K562 (cell line): ENCODE data around the gene MAGOHB. TPM values are rescaled to one million over a fixed set of nuclear protein-coding genes. Genes with fewer than 3 reads are reported as not detected.

Experiments used
- ATAC-seq: fragments of 200-7000 bp; cut with Tn5 transposase; 3 replicates; pipeline ENCODE4 v1.9.1; 2020; ENCODE audit warnings: moderate library complexity
- BruUV-seq: library from RNA; stranded (reverse); fragments of 400-500 nt; replicated peaks from 2 replicates; lab custom pipeline; 2021; lab: Mats Ljungman, UMichigan
- CTCF ChIA-PET: fragments of 300-600 bp; formaldehyde crosslinking; extraction: SDS; loops from one replicate; lab custom pipeline; 2021; ENCODE audit warnings: low intra/inter-chr PET ratio; lab: Yijun Ruan, JAX
- POLR2A ChIA-PET: fragments of 300-600, 350-650 bp; sonication (Branson Sonifier 250); formaldehyde crosslinking; extraction: SDS; loops from one replicate; lab custom pipeline; 2021; ENCODE audit warnings: antibody characterized with exemption, inconsistent platforms; lab: Yijun Ruan, JAX
- DNase-seq, 4 experiments: peaks; one replicate each; pipeline versions ENCODE4 v3.0.0 to v3.0.0-alpha.2; 2011 to 2018; ENCODE audit warnings: low spot score in 3 of 4, mixed read lengths in 3 of 4; ENCODE audit errors: extremely low read depth in 1 of 4
- FAIRE-seq: peaks from 2 replicates; lab custom pipeline; 2011; peaks lifted over from hg19 to GRCh38; lab: Jason Lieb, UNC
- H2AFZ ChIP-seq: 2 replicates; pipeline ENCODE4 v1.6.0; 2011; ENCODE audit warnings: low read depth, low read length, control low read depth, inconsistent platforms
- H3K27ac ChIP-seq: fragments of 200-600 bp; 3 replicates; pipeline ENCODE4 v1.8.0; 2011; ENCODE audit warnings: low read depth, mild to moderate bottlenecking, control low read depth, inconsistent platforms, low read length, moderate library complexity, mixed read lengths; ENCODE audit errors: extremely low read depth
- H3K27me3 ChIP-seq, 2 experiments: fragments of 300-600 bp in 1 of 2; 2 replicates in 1 of 2; 3 replicates in 1 of 2; pipeline versions ENCODE4 v1.6.0 to v1.8.0; 2011; ENCODE audit warnings: inconsistent platforms in 2 of 2, low read length in 2 of 2, mild to moderate bottlenecking in 1 of 2, mixed read lengths in 1 of 2, moderate library complexity in 1 of 2; ENCODE audit not compliant: control insufficient read depth in 2 of 2, insufficient read depth in 2 of 2
- H3K36me3 ChIP-seq: fragments of 300-600 bp; 3 replicates; pipeline ENCODE4 v1.8.0; 2011; ENCODE audit warnings: mild to moderate bottlenecking, low read length, inconsistent platforms; ENCODE audit not compliant: control insufficient read depth, insufficient read depth
- H3K4me1 ChIP-seq, 2 experiments: fragments of 200-600 bp in 1 of 2; replicated peaks in 1 of 2; 2 replicates in 1 of 2; 3 replicates in 1 of 2; pipeline versions ENCODE4 v1.5.1 to v1.8.0; 2011; ENCODE audit warnings: inconsistent platforms in 2 of 2, low read length in 2 of 2, mild to moderate bottlenecking in 1 of 2, mixed read lengths in 1 of 2, moderate library complexity in 1 of 2; ENCODE audit not compliant: control insufficient read depth in 2 of 2, insufficient read depth in 2 of 2
- H3K4me2 ChIP-seq: 2 replicates; pipeline ENCODE4 v1.6.1; 2011; ENCODE audit warnings: low read length, control low read depth, inconsistent platforms, mixed read lengths; ENCODE audit not compliant: insufficient read depth
- H3K4me3 ChIP-seq: fragments of 200-600 bp; sonication (generic), shearing (Covaris generic); 2 replicates; pipeline ENCODE4 v1.5.1; 2016; ENCODE audit warnings: control low read depth, inconsistent platforms
- H3K79me2 ChIP-seq: fragments of 200-600 bp; 3 replicates; pipeline ENCODE4 v1.8.0; 2011; ENCODE audit warnings: low read length, inconsistent platforms; ENCODE audit not compliant: control insufficient read depth, insufficient read depth
- H3K9ac ChIP-seq, 2 experiments: 2 replicates each; pipeline versions ENCODE4 v1.6.0 to v1.6.1; 2011; ENCODE audit warnings: low read depth in 2 of 2, low read length in 2 of 2, control low read depth in 1 of 2, inconsistent platforms in 1 of 2, mild to moderate bottlenecking in 1 of 2, mixed read lengths in 1 of 2; ENCODE audit not compliant: insufficient read depth in 1 of 2
- H3K9me1 ChIP-seq: one replicate; pipeline ENCODE4 v1.6.0; 2011; ENCODE audit warnings: inconsistent platforms, mild to moderate bottlenecking, low read length, moderate library complexity; ENCODE audit not compliant: control insufficient read depth, insufficient read depth
- H3K9me3 ChIP-seq: replicated peaks from 2 replicates; pipeline ENCODE4 v1.5.1; 2011; ENCODE audit warnings: low read depth, low read length, inconsistent platforms; ENCODE audit not compliant: control insufficient read depth, insufficient read depth
- H4K20me1 ChIP-seq: replicated peaks from 2 replicates; pipeline ENCODE4 v1.6.1; 2011; ENCODE audit warnings: low read length, inconsistent platforms, mixed read lengths; ENCODE audit not compliant: control insufficient read depth, insufficient read depth
- CCNT2 ChIP-seq: IDR thresholded peaks from 2 replicates; pipeline ENCODE4 v1.6.1; 2011; ENCODE audit warnings: borderline replicate concordance, low read depth, mild to moderate bottlenecking, moderate library complexity, mixed read lengths, low read length; ENCODE audit not compliant: insufficient read length; ENCODE audit errors: extremely low read depth
- CEBPZ ChIP-seq: fragments of 150-350 bp; IDR thresholded peaks from 2 replicates; pipeline ENCODE4 v1.6.1; 2014; ENCODE audit warnings: low read depth, mild to moderate bottlenecking, low read length, borderline replicate concordance
- DMBX1 ChIP-seq: fragments of 250-450 bp; sonication (Bioruptor Pico); IDR thresholded peaks from 2 replicates; pipeline ENCODE4 v1.8.0; 2022; ENCODE audit warnings: inconsistent platforms, mild to moderate bottlenecking, moderate library complexity, borderline replicate concordance
- E4F1 ChIP-seq: fragments of 250-450 bp; sonication (Bioruptor Pico); IDR thresholded peaks from 2 replicates; pipeline ENCODE4 v1.5.0; 2021; ENCODE audit warnings: mild to moderate bottlenecking, borderline replicate concordance
- KLF13 ChIP-seq: fragments of 450-650 bp; IDR thresholded peaks from 2 replicates; pipeline ENCODE4 v1.6.1; 2016; ENCODE audit warnings: missing genetic modification characterization, low read depth, mild to moderate bottlenecking, missing compliant biosample characterization, moderate library complexity, borderline replicate concordance
- L3MBTL2 ChIP-seq: fragments of 450-650 bp; IDR thresholded peaks from 2 replicates; pipeline ENCODE4 v1.6.1; 2016; ENCODE audit warnings: mild to moderate bottlenecking, moderate library complexity
- POU5F1 ChIP-seq: fragments of 150-350 bp; IDR thresholded peaks from 2 replicates; pipeline ENCODE4 v1.6.1; 2014; ENCODE audit warnings: borderline replicate concordance, low read length, low read depth, mild to moderate bottlenecking; ENCODE audit not compliant: partially characterized antibody
- ZNF277 ChIP-seq: fragments of 250-450 bp; sonication (Bioruptor Pico); IDR thresholded peaks from 2 replicates; pipeline ENCODE4 v1.8.0; 2022; ENCODE audit warnings: inconsistent platforms, mild to moderate bottlenecking, moderate library complexity, borderline replicate concordance
- ZNF280B ChIP-seq: fragments of 250-450 bp; sonication (Bioruptor Pico); IDR thresholded peaks from 2 replicates; pipeline ENCODE4 v1.5.1; 2021; ENCODE audit warnings: mild to moderate bottlenecking
- WGBS: fragments of 100-300 bp; shearing (Covaris generic); methylation state at CpG from one replicate; pipeline ENCODE4 v1.1.6; 2016; ENCODE audit warnings: low coverage, mixed read lengths; ENCODE audit not compliant: insufficient coverage; ENCODE audit errors: missing lambda C conversion rate; 5-methylcytosine and 5-hydroxymethylcytosine counted together
- in situ Hi-C: fragments of 300-500 bp; cut with MboI; formaldehyde crosslinking; loops from 4 replicates; pipeline ENCODE4 v1.15.0; 2018; ENCODE audit warnings: inconsistent platforms, mixed read lengths
- intact Hi-C: fragments of 100-400 bp; cut with micrococcal nuclease; formaldehyde crosslinking; loops from 2 replicates; pipeline ENCODE4 v1.14.2; 2022
- polyA plus RNA-seq, 8 experiments: library from polyadenylated mRNA; depleted of rRNA in 4 of 8; stranded (reverse) in 5 of 8; unstranded in 3 of 8; fragments of >200 nt; fragmentation: Nextera tagmentation in 2 of 8; fragmentation: Illumina TruSeq in 1 of 8; extraction: Ambion mirVana in 2 of 8; extraction: Trizol in 1 of 8; gene quantifications; 2 replicates each; pipeline versions ENCODE4 v1.2.1 to v1.2.3, GENCODE V29; 2011 to 2014; ENCODE audit warnings: inconsistent platforms in 1 of 8, missing spikeins in 1 of 8
- total RNA-seq, 7 experiments: library from RNA; depleted of rRNA in 6 of 7; stranded (reverse); fragments of >200 nt in 6 of 7; fragmentation: Illumina TruSeq in 2 of 7; extraction: Trizol in 2 of 7; gene quantifications; 2 replicates each; pipeline versions ENCODE4 v1.2.1 to v1.2.3, GENCODE V29; 2011 to 2021; ENCODE audit warnings: low replicate concordance in 1 of 7

The MAGOHB gene
- total and polyA plus RNA-seq, 9 of the 15 experiments (the other 6 are each of a cell fraction or from before 2014, with no cell fraction given), result 34.5 to 177 (median 85.4) TPM

- H3K4me1 ChIP-seq, result no peaks in the 10 kb centered on the region; a peak in 2 of 5 replicates
- no peaks in the 10 kb centered on the region for H4K20me1 ChIP-seq
- H3K4me3 ChIP-seq, result no peak overlapping the region
- H2AFZ ChIP-seq, result no peak overlapping the region
- no peak for DNase-seq
- intact Hi-C loops, result no loop called here
- POLR2A ChIA-PET, result no interaction called here
- CTCF ChIA-PET, result no interaction called here
- 90% methylated on average over 4 of the region's 6 CpGs for WGBS
- in situ Hi-C loops, result no loop called here
- H3K36me3 ChIP-seq, result peaks cover 13% of the 10 kb centered on the region; the same call in 1 of the 3 replicates
- no peaks in the 10 kb centered on the region for H3K9me3 ChIP-seq
- no TSS peak for BruUV-seq
- no peak for TF ChIP-seq ZNF277
- no peak for TF ChIP-seq E4F1 (CRISPR knock-in tag)
- TF ChIP-seq ZNF280B (CRISPR knock-in tag), result no peak
- TF ChIP-seq L3MBTL2, result no peak
- TF ChIP-seq DMBX1 (CRISPR knock-in tag), result no peak
- TF ChIP-seq CEBPZ, result no peak
- TF ChIP-seq POU5F1, result no peak
- TF ChIP-seq CCNT2, result no peak
- TF ChIP-seq KLF13 (tag), result no peak
- H3K9me1 ChIP-seq, result no peaks in the 10 kb centered on the region
- no peak overlapping the region for H3K4me2 ChIP-seq
- H3K9ac ChIP-seq, result no peak overlapping the region
- ATAC-seq, result no peak
- no peaks in the 10 kb centered on the region for H3K27me3 ChIP-seq
- H3K79me2 ChIP-seq, result no peaks in the 10 kb centered on the region
- H3K27ac ChIP-seq, result no peak overlapping the region
- no peak for FAIRE-seq
Observed at GRCh38 chr12:10600988-10601387, 12.4 kb downstream of the MAGOHB start.
